AG04450 (cell line): ENCODE measurements around the gene HAO1. TPM values are rescaled to one million over a fixed set of nuclear protein-coding genes. Genes with fewer than 3 reads are reported as not detected.

Source experiments
- CTCF ChIA-PET: fragments of 300-600, 350-600 bp; formaldehyde crosslinking; extraction: SDS; loops from one replicate; lab custom pipeline; 2022; ENCODE audit warnings: antibody characterized with exemption, inconsistent platforms; lab: Charles Lee
- POLR2A ChIA-PET: fragments of 350-600 bp; formaldehyde crosslinking; extraction: SDS; loops from one replicate; lab custom pipeline; 2021; ENCODE audit warnings: antibody characterized with exemption, inconsistent platforms; lab: Yijun Ruan, JAX
- DNase-seq: peaks from one replicate; pipeline ENCODE4 v3.0.0-alpha.2; 2011; ENCODE audit warnings: low read depth, low spot score
- H3K27ac ChIP-seq: one replicate; pipeline ENCODE4 v1.5.1; 2012; ENCODE audit warnings: low read depth, low read length, control low read depth
- H3K27me3 ChIP-seq: one replicate; pipeline ENCODE4 v1.6.0; 2012; ENCODE audit warnings: low read length; ENCODE audit not compliant: control insufficient read depth, insufficient read depth
- H3K4me3 ChIP-seq: 2 replicates; pipeline ENCODE4 v1.5.1; 2011; ENCODE audit warnings: mild to moderate bottlenecking, low read depth, low read length, control low read depth
- H3K9me3 ChIP-seq: 2 replicates; pipeline ENCODE4 v1.5.1; 2012; ENCODE audit warnings: low read length; ENCODE audit not compliant: control insufficient read depth, insufficient read depth
- CTCF ChIP-seq: IDR thresholded peaks from 2 replicates; pipeline ENCODE4 v1.5.1; 2011; ENCODE audit warnings: low read depth, low read length, control low read depth, inconsistent platforms
- polyA plus RNA-seq: library from polyadenylated mRNA; depleted of rRNA; stranded (reverse); fragments of >200 nt; gene quantifications from 2 replicates; pipeline ENCODE4 v1.2.3, GENCODE V29; 2011

Gene HAO1
- polyA plus RNA-seq, 1 experiment, result not detected

DNA sequence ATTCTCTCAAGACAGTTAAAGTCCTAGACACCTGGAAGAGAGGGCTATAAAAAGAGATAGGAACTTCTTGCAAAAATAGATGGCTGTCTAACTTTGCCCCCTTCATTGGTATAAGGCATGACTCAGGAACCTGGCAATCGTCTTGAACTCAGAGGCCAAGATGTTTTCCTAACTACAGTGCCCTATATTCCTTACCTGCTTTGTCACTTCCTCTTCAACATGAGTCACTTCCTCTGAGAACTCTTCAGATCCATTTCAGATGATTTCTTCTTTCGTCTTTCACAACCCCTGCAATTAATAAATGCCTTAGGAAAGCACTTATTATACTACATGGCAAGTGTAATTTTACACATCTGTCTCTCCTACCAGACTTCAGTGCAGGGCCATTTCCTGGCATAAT lies 83.5 kb downstream of the HAO1 start:
- ChIA-PET CTCF (no interaction called here), POLR2A (no interaction called here)
- no peak for TF ChIP-seq CTCF
- Histone ChIP-seq H3K9me3 (no peaks in the 10 kb centered on the region), H3K27me3 (no peaks in the 10 kb centered on the region), H3K27ac (no peak overlapping the region), H3K4me3 (no peak overlapping the region)
- DNase-seq, result no peak

GRCh38 chr20:7855545-7855944 lies 84.7 kb downstream of the HAO1 start:
- DNase-seq, result no peak
- no peak overlapping the region for H3K27ac ChIP-seq
- H3K4me3 ChIP-seq, result no peak overlapping the region
- no peaks in the 10 kb centered on the region for H3K9me3 ChIP-seq
- TF ChIP-seq CTCF, result no peak
- POLR2A ChIA-PET, result no interaction called here
- CTCF ChIA-PET, result interaction anchor here (1.0 kb wide), 1 partner anchor 9 kb away, joined by 4 read pairs; no protein-coding TSS in a partner anchor
- no peaks in the 10 kb centered on the region for H3K27me3 ChIP-seq

- H3K27ac ChIP-seq, result no peak overlapping the region
- CTCF ChIA-PET, result no interaction called here
- POLR2A ChIA-PET, result no interaction called here
- no peaks in the 10 kb centered on the region for H3K27me3 ChIP-seq
- no peak overlapping the region for H3K4me3 ChIP-seq
- DNase-seq, result no peak
- TF ChIP-seq CTCF, result no peak
- H3K9me3 ChIP-seq, result no peaks in the 10 kb centered on the region
Measured at GRCh38 chr20:7853493-7853892, 86.8 kb downstream of the HAO1 start.

- Histone ChIP-seq H3K27me3 (no peaks in the 10 kb centered on the region), H3K9me3 (no peaks in the 10 kb centered on the region), H3K27ac (no peak overlapping the region), H3K4me3 (no peak overlapping the region)
- ChIA-PET CTCF (interaction anchor here (1.1 to 1.8 kb wide), 2 partner anchors 8 to 565 kb away, joined by 4 to 5 read pairs; no protein-coding TSS in a partner anchor), POLR2A (no interaction called here)
- no peak for DNase-seq
- no peak for TF ChIP-seq CTCF
Measured at GRCh38 chr20:7850775-7851490, 89.3 kb downstream of the HAO1 start.

DNA sequence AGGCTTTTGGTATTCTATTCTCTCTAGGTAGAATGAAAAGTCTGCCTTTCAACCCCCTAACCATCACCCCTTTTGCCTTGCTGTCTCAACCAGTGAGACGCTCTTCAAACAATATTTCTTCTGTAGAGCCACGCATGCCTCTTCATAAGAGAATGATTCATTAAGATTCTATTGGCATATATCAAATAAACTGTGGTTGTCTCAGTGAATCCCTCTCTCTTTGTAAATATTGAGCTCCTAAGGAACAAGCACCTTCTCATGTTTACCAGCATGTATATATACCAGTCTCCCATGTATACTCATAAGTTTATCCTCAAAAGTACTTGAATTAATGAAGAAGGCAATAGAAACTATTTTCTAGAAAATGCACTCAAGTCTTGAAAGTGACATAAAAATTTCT lies 90.6 kb downstream of the HAO1 start:
- DNase-seq, result no peak
- TF ChIP-seq CTCF, result no peak
- no peak overlapping the region for H3K27ac ChIP-seq
- H3K27me3 ChIP-seq, result no peaks in the 10 kb centered on the region
- no peak overlapping the region for H3K4me3 ChIP-seq
- H3K9me3 ChIP-seq, result no peaks in the 10 kb centered on the region
- ChIA-PET POLR2A (no interaction called here), CTCF (interaction anchor here (1.5 to 1.8 kb wide), 2 partner anchors 9 to 10 kb away, joined by 4 to 5 read pairs; no protein-coding TSS in a partner anchor)
